K562 (cell line): Measurements from ENCODE around the gene TBXAS1. TPM values are rescaled to one million over a fixed set of nuclear protein-coding genes. Genes with fewer than 3 reads are reported as not detected.

Experiments used
- GATAD2A ChIP-seq: fragments of 450-650 bp; IDR thresholded peaks from 2 replicates; pipeline ENCODE4 v1.6.1; 2017
- HDGF ChIP-seq: fragments of 450-650 bp; IDR thresholded peaks from 2 replicates; pipeline ENCODE4 v1.6.1; 2016
- KDM1A ChIP-seq, 2 experiments: fragments of 450-650 bp; IDR thresholded peaks; 2 replicates each; pipeline ENCODE4 v1.6.1; 2016; ENCODE audit warnings: mild to moderate bottlenecking in 2 of 2
- MXD1 ChIP-seq: fragments of 250-450 bp; sonication (Bioruptor Pico); IDR thresholded peaks from 2 replicates; pipeline ENCODE4 v1.8.0; 2021; ENCODE audit warnings: borderline replicate concordance, mild to moderate bottlenecking, moderate library complexity; ENCODE audit not compliant: poor library complexity, severe bottlenecking
- RFX1 ChIP-seq: fragments of 450-650 bp; IDR thresholded peaks from 2 replicates; pipeline ENCODE4 v1.6.1; 2016; ENCODE audit warnings: mild to moderate bottlenecking, moderate library complexity
- SMARCC2 ChIP-seq: fragments of 450-650 bp; IDR thresholded peaks from 2 replicates; pipeline ENCODE4 v1.6.1; 2017; ENCODE audit warnings: antibody characterized with exemption, moderate library complexity, mild to moderate bottlenecking, low read depth
- SRSF1 ChIP-seq: fragments of 200-400 bp; formaldehyde crosslinking; IDR thresholded peaks from 2 replicates; pipeline ENCODE4 v1.6.1; 2017; ENCODE audit warnings: mild to moderate bottlenecking, low read depth, low read length, moderate library complexity
- ZBTB2 ChIP-seq: fragments of 450-650 bp; IDR thresholded peaks from 2 replicates; pipeline ENCODE4 v1.6.1; 2016; ENCODE audit warnings: antibody characterized with exemption
- ZBTB33 ChIP-seq: sonication (generic); formaldehyde crosslinking; IDR thresholded peaks from 2 replicates; pipeline ENCODE4 v1.8.1; 2023; ENCODE audit warnings: mild to moderate bottlenecking, missing genetic modification reagents
- ZBTB5 ChIP-seq: fragments of 450-650 bp; IDR thresholded peaks from 2 replicates; pipeline ENCODE4 v1.6.1; 2017; ENCODE audit warnings: antibody characterized with exemption
- ZHX1 ChIP-seq: fragments of 150-350 bp; conservative IDR thresholded peaks from 2 replicates; pipeline ENCODE4 v1.6.1; 2014; ENCODE audit warnings: low read length
- ZNF197 ChIP-seq: fragments of 200-800 bp; sonication (Bioruptor generic); IDR thresholded peaks from 2 replicates; pipeline ENCODE4 v1.6.1; 2016; ENCODE audit warnings: low read depth, missing genetic modification characterization, missing compliant biosample characterization
- ZNF592 ChIP-seq: fragments of 450-650 bp; IDR thresholded peaks from 2 replicates; pipeline ENCODE4 v1.6.1; 2017; ENCODE audit warnings: antibody characterized with exemption, mild to moderate bottlenecking
- ZNF707 ChIP-seq: fragments of 250-450 bp; sonication (Bioruptor Pico); conservative IDR thresholded peaks from 2 replicates; pipeline ENCODE4 v1.8.0; 2022; ENCODE audit warnings: inconsistent platforms, mild to moderate bottlenecking, moderate library complexity
- polyA plus RNA-seq, 8 experiments: library from polyadenylated mRNA; depleted of rRNA in 4 of 8; stranded (reverse) in 5 of 8; unstranded in 3 of 8; fragments of >200 nt; fragmentation: Nextera tagmentation in 2 of 8; fragmentation: Illumina TruSeq in 1 of 8; extraction: Ambion mirVana in 2 of 8; extraction: Trizol in 1 of 8; gene quantifications; 2 replicates each; pipeline versions ENCODE4 v1.2.1 to v1.2.3, GENCODE V29; 2011 to 2014; ENCODE audit warnings: inconsistent platforms in 1 of 8, missing spikeins in 1 of 8
- total RNA-seq, 7 experiments: library from RNA; depleted of rRNA in 6 of 7; stranded (reverse); fragments of >200 nt in 6 of 7; fragmentation: Illumina TruSeq in 2 of 7; extraction: Trizol in 2 of 7; gene quantifications; 2 replicates each; pipeline versions ENCODE4 v1.2.1 to v1.2.3, GENCODE V29; 2011 to 2021; ENCODE audit warnings: low replicate concordance in 1 of 7

The TBXAS1 gene
- total and polyA plus RNA-seq, 9 of the 15 experiments (the other 6 are each of a cell fraction or from before 2014, with no cell fraction given): 1.1 to 8.3 (median 1.9) TPM

- TF ChIP-seq ZBTB5 (no peak), ZBTB2 (peak; percentile 50; the same call in 1 of the 2 replicates), ZBTB33 (CRISPR knock-in tag) (0 out of 2 replicates have a peak, but pooled peaks have one; percentile 38), SMARCC2 (0 out of 2 replicates have a peak, but pooled peaks have one; percentile 22), MXD1 (CRISPR knock-in tag) (no peak), ZHX1 (no peak), ZNF707 (CRISPR knock-in tag) (no peak), ZNF197 (CRISPR knock-in tag) (no peak), KDM1A (IDR thresholded peaks at IDR 0.05) (peak in 1 of 2 experiments; percentile 66; a peak in 3 of 4 replicates), ZNF592 (peak; percentile 93), SRSF1 (no peak), HDGF (no peak), GATAD2A (0 out of 2 replicates have a peak, but pooled peaks have one; percentile 42), RFX1 (no peak)
Measured at GRCh38 chr7:139918480-139918879, 89.4 kb downstream of the TBXAS1 start (continued).
